LNCaP clone FGC (cell line): ENCODE data around the gene MTHFR.

Source experiments
- DNase-seq: peaks from one replicate; pipeline ENCODE4 v3.0.0-alpha.2; 2011; ENCODE audit warnings: low read depth
- H3K4me3 ChIP-seq: 2 replicates; pipeline ENCODE4 v1.5.1; 2011; ENCODE audit warnings: mild to moderate bottlenecking, low read depth, low read length, control low read depth
- CTCF ChIP-seq: IDR thresholded peaks from 2 replicates; pipeline ENCODE4 v1.5.1; 2012; ENCODE audit warnings: mild to moderate bottlenecking; ENCODE audit not compliant: control insufficient read depth, insufficient read depth; ENCODE audit errors: extremely low read depth

MTHFR gene

GRCh38 chr1:11740258-11741192 lies 65.2 kb downstream of the MTHFR start:
- no peak overlapping the region for H3K4me3 ChIP-seq
- DNase-seq: no peak
- no peak for TF ChIP-seq CTCF

- DNase-seq: no peak
- H3K4me3 ChIP-seq: no peak overlapping the region
- no peak for TF ChIP-seq CTCF
Measured at GRCh38 chr1:11738783-11739182, 67.0 kb downstream of the MTHFR start.

- H3K4me3 ChIP-seq: peak overlapping the region; percentile 88
- no peak for TF ChIP-seq CTCF
- no peak for DNase-seq
Measured at GRCh38 chr1:11738096-11738495, 67.7 kb downstream of the MTHFR start.

- peak; percentile 99 for DNase-seq
- H3K4me3 ChIP-seq: peak overlapping the region; percentile 88
- no peak for TF ChIP-seq CTCF
Measured at GRCh38 chr1:11736746-11737639, 68.8 kb downstream of the MTHFR start.

GRCh38 chr1:11735854-11736745 lies 69.7 kb downstream of the MTHFR start, which contains the start of gene AGTRAP:
AGTRAP (plus strand) TSS chr1:11736136; CDS start chr1:11736209, 73 bp downstream.
- TF ChIP-seq CTCF: no peak
- H3K4me3 ChIP-seq: peak within 1 kb of the TSS; percentile 88
- peak; percentile 72 for DNase-seq
